HG03135 (cell line): ENCODE results near the gene PYROXD2.

Experiments
- ATAC-seq: cut with Tn5 transposase; IDR thresholded peaks from one replicate; pipeline ENCODE4 v1.9.1; 2021; ENCODE audit warnings: mild to moderate bottlenecking, moderate library complexity; ENCODE audit not compliant: unreplicated experiment

PYROXD2 gene

GRCh38 chr10:98435178-98435577 is 20.2 kb upstream of the PYROXD2 start:
- ATAC-seq: no peak

- no peak for ATAC-seq
Measured at GRCh38 chr10:98433881-98434732, 19.1 kb upstream of the PYROXD2 start.

GRCh38 chr10:98433371-98433770 is 18.4 kb upstream of the PYROXD2 start:
- ATAC-seq: no peak

- ATAC-seq: no peak
Measured at GRCh38 chr10:98432330-98432729, 17.3 kb upstream of the PYROXD2 start.

- no peak for ATAC-seq
Measured at GRCh38 chr10:98431016-98431415, 16.0 kb upstream of the PYROXD2 start.

GRCh38 chr10:98430427-98430826 is 15.4 kb upstream of the PYROXD2 start:
- no peak for ATAC-seq

- no peak for ATAC-seq
Measured at GRCh38 chr10:98429320-98430072, 14.5 kb upstream of the PYROXD2 start.

GRCh38 chr10:98427011-98427515 is 12.1 kb upstream of the PYROXD2 start:
- no peak for ATAC-seq

GRCh38 chr10:98425511-98426352 is 10.8 kb upstream of the PYROXD2 start:
- ATAC-seq: no peak

GRCh38 chr10:98424295-98425254 is 9.6 kb upstream of the PYROXD2 start:
- no peak for ATAC-seq

GRCh38 chr10:98423691-98424120 is 8.7 kb upstream of the PYROXD2 start:
- no peak for ATAC-seq

GRCh38 chr10:98422182-98422581 is 7.2 kb upstream of the PYROXD2 start:
- no peak for ATAC-seq

GRCh38 chr10:98420786-98421185 is 5.8 kb upstream of the PYROXD2 start:
- no peak for ATAC-seq

- ATAC-seq: no peak
Measured at GRCh38 chr10:98419469-98420261, 4.7 kb upstream of the PYROXD2 start.

- ATAC-seq: no peak
Measured at GRCh38 chr10:98418665-98419468, 3.9 kb upstream of the PYROXD2 start.

GRCh38 chr10:98417973-98418664 is 3.1 kb upstream of the PYROXD2 start:
- no peak for ATAC-seq

GRCh38 chr10:98417481-98417959 is 2.5 kb upstream of the PYROXD2 start:
- no peak for ATAC-seq
